ENCODE data around the gene SPAG4. TPM values are rescaled to one million over a fixed set of nuclear protein-coding genes. Genes with fewer than 3 reads are reported as not detected.

The SPAG4 gene
- total RNA-seq, 1 donor from 2014 or later = 3.3 TPM

- peaks cover 13% of the 10 kb centered on the region for H3K36me3 Mint-ChIP-seq
- H3K27me3 ChIP-seq = peaks cover 15% of the 10 kb centered on the region
- H3K4me1 Mint-ChIP-seq = peaks cover 22% of the 10 kb centered on the region
- H3K4me3 ChIP-seq = peak overlapping the region; percentile 46
- peaks cover 3% of the 10 kb centered on the region for H4K20me1 ChIP-seq (ENCODE audit: low read depth)
- TF ChIP-seq EZH2phosphoT487 (IDR thresholded peaks at IDR 0.05) = no peak
- no peak for TF ChIP-seq EZH2 (IDR thresholded peaks at IDR 0.05)
- TF ChIP-seq, protein P1, sequence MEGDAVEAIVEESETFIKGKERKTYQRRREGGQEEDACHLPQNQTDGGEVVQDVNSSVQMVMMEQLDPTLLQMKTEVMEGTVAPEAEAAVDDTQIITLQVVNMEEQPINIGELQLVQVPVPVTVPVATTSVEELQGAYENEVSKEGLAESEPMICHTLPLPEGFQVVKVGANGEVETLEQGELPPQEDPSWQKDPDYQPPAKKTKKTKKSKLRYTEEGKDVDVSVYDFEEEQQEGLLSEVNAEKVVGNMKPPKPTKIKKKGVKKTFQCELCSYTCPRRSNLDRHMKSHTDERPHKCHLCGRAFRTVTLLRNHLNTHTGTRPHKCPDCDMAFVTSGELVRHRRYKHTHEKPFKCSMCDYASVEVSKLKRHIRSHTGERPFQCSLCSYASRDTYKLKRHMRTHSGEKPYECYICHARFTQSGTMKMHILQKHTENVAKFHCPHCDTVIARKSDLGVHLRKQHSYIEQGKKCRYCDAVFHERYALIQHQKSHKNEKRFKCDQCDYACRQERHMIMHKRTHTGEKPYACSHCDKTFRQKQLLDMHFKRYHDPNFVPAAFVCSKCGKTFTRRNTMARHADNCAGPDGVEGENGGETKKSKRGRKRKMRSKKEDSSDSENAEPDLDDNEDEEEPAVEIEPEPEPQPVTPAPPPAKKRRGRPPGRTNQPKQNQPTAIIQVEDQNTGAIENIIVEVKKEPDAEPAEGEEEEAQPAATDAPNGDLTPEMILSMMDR (IDR thresholded peaks at IDR 0.05) = no peak
- H3K9ac ChIP-seq = no peak overlapping the region
- no peaks in the 10 kb centered on the region for H3K79me2 ChIP-seq (ENCODE audit: low read depth)
- H3K36me3 ChIP-seq = peaks cover 3% of the 10 kb centered on the region
- peaks cover 75% of the 10 kb centered on the region for H3F3A ChIP-seq (ENCODE audit: low read depth)
- no peaks in the 10 kb centered on the region for H3K9me3 ChIP-seq (ENCODE audit: low read depth)
- peak overlapping the region; percentile 94 for H3K4me2 ChIP-seq
- peak overlapping the region; percentile 52 for H2AFZ ChIP-seq (replicated peaks)
- no peak overlapping the region for H3K27ac ChIP-seq
- DNase-seq (ENCODE audit: low spot score) = peak; percentile 57
- peaks cover 11% of the 10 kb centered on the region for H3K27me3 Mint-ChIP-seq (ENCODE audit: insufficient read depth, low read depth)
- H3K4me3 Mint-ChIP-seq = peak overlapping the region; percentile 91
- no peaks in the 10 kb centered on the region for H3K9me3 Mint-ChIP-seq
- no peak overlapping the region for H3K27ac Mint-ChIP-seq
- peaks cover 14% of the 10 kb centered on the region for H3K4me1 ChIP-seq
These were observed 2.9 kb downstream of the SPAG4 start for GRCh38 chr20:35618263-35619131.

DNA sequence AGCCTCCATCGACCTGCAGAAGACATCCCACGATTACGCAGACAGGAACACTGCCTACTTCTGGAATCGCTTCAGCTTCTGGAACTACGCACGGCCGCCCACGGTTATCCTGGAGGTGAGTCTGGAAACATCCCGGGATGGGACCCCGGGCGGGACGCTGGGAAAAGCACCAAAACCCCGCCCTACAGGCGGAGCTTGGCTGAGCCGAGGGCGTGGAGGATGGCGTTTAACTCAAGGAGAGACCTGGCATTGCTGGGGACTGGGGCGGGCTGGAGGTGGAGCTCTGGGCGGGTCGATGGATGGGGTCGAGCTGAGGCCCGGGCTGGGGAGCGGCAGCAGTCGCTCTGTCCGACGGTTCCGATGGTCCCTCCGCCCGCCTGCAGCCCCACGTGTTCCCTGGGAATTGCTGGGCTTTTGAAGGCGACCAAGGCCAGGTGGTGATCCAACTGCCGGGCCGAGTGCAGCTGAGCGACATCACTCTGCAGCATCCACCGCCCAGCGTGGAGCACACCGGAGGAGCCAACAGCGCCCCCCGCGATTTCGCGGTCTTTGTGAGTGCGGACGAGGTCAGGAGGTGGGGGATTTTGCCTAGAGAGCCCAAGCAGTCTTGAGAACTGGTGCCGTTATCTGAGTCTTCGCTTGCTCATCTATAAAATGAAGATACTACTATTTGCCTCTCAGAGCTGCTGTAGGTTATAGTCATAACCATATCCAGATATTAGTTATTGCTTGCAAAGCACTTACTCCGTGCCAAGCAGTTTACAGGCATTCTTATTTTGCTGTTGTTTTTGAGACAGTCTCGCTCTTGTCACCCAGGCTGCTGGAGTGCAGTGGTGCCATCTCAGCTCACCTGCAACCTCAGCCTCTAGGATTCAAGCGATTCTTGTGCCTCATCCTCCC is 3.8 kb downstream of the SPAG4 start:
- Mint-ChIP-seq H3K27ac (no peak overlapping the region), H3K4me1 (peaks cover 22% of the 10 kb centered on the region), H3K36me3 (peaks cover 13% of the 10 kb centered on the region), H3K27me3 (ENCODE audit: insufficient read depth, low read depth) (peaks cover 5% of the 10 kb centered on the region), H3K4me3 (peak overlapping the region; percentile 91), H3K9me3 (no peaks in the 10 kb centered on the region)
- H4K20me1 ChIP-seq (ENCODE audit: low read depth) = peaks cover 3% of the 10 kb centered on the region
- TF ChIP-seq EZH2 (IDR thresholded peaks at IDR 0.05) (no peak), EZH2phosphoT487 (IDR thresholded peaks at IDR 0.05) (no peak)
- TF ChIP-seq, protein P1 (IDR thresholded peaks at IDR 0.05) = peak; percentile 72
- peaks cover 14% of the 10 kb centered on the region for H3K4me1 ChIP-seq
- H3K36me3 ChIP-seq = peaks cover 3% of the 10 kb centered on the region
- H3K9ac ChIP-seq = no peak overlapping the region
- peaks cover 79% of the 10 kb centered on the region for H3F3A ChIP-seq (ENCODE audit: low read depth)
- DNase-seq (ENCODE audit: low spot score) = peak; percentile 96
- H3K4me2 ChIP-seq = peak overlapping the region; percentile 94
- peak overlapping the region; percentile 46 for H3K4me3 ChIP-seq
- H3K27ac ChIP-seq = no peak overlapping the region
- no peaks in the 10 kb centered on the region for H3K9me3 ChIP-seq (ENCODE audit: low read depth)
- H3K27me3 ChIP-seq = peaks cover 15% of the 10 kb centered on the region
- no peaks in the 10 kb centered on the region for H3K79me2 ChIP-seq (ENCODE audit: low read depth)
- peak overlapping the region; percentile 52 for H2AFZ ChIP-seq (replicated peaks)

DNA sequence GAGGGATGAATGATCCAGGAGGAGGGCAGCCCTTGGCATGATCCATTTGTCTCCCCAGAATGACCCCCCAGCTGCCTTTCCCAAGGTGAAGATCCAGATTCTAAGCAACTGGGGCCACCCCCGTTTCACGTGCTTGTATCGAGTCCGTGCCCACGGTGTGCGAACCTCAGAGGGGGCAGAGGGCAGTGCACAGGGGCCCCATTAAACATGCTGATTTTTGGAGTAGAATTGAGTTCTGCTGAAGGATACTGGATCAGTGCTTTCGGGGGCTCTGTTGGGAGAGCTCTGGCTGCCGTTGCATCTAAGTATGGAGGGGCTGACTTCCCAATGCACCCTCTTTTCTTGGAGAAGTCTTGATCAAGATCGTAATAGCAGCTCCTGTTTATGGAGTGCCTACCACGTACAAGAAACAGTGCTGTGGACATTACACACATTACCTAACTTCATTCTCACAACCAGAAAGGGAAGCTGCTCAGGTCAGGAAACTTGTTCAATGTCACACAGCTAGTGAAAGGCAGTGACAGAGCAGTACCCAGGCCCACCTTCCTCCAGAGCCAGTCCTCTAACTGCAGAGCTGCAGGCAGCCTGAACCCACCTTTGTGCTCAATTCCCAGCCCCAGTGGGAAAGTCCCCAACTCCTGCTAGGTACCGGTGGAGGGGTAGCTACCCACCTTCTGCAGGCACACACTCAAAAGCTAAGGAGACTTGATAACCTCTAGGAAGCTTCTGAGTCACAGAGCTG is 5.4 kb downstream of the SPAG4 start:
- H3K4me3 Mint-ChIP-seq = no peak overlapping the region
- Histone ChIP-seq H3K4me3 (no peak overlapping the region), H3K36me3 (peaks cover 7% of the 10 kb centered on the region), H3K79me2 (ENCODE audit: low read depth) (no peaks in the 10 kb centered on the region), H3F3A (ENCODE audit: low read depth) (peaks cover 72% of the 10 kb centered on the region), H3K4me1 (peaks cover 14% of the 10 kb centered on the region), H2AFZ (replicated peaks) (no peak overlapping the region), H3K9me3 (ENCODE audit: low read depth) (no peaks in the 10 kb centered on the region), H3K9ac (no peak overlapping the region), H3K4me2 (no peak overlapping the region), H3K27ac (peak overlapping the region; percentile 54), H4K20me1 (ENCODE audit: low read depth) (peaks cover 3% of the 10 kb centered on the region), H3K27me3 (peaks cover 11% of the 10 kb centered on the region)
- TF ChIP-seq, protein P1 (IDR thresholded peaks at IDR 0.05) = no peak
- TF ChIP-seq EZH2 (IDR thresholded peaks at IDR 0.05) (no peak), EZH2phosphoT487 (IDR thresholded peaks at IDR 0.05) (no peak)
- no peak for DNase-seq (ENCODE audit: low spot score)
- peaks cover 2% of the 10 kb centered on the region for H3K27me3 Mint-ChIP-seq (ENCODE audit: insufficient read depth, low read depth)
- no peaks in the 10 kb centered on the region for H3K9me3 Mint-ChIP-seq
- no peak overlapping the region for H3K27ac Mint-ChIP-seq
- peaks cover 19% of the 10 kb centered on the region for H3K4me1 Mint-ChIP-seq
- peaks cover 20% of the 10 kb centered on the region for H3K36me3 Mint-ChIP-seq
